ENCODE results near the gene CCDC180.
"Not testable (repeated sequence)": the region's sequence is repeated elsewhere in the genome, so short reads cannot be mapped to it uniquely, and the experiment has no call there.

Gene CCDC180

GRCh38 chr9:97316904-97317303 lies 9.4 kb downstream of the CCDC180 start:
- Mint-ChIP-seq H3K27ac (no peak overlapping the region), H3K27me3 (ENCODE audit: low read depth) (no peaks in the 10 kb centered on the region), H3K4me1 (ENCODE audit: low read depth) (peaks cover 5% of the 10 kb centered on the region), H3K4me3 (no peak overlapping the region), H3K36me3 (ENCODE audit: low read depth) (no peaks in the 10 kb centered on the region), H3K9me3 (no peaks in the 10 kb centered on the region)
- no peak for DNase-seq (ENCODE audit: low spot score)

- Mint-ChIP-seq H3K9me3 (no peaks in the 10 kb centered on the region), H3K27me3 (ENCODE audit: low read depth) (no peaks in the 10 kb centered on the region), H3K36me3 (ENCODE audit: low read depth) (peaks cover 2% of the 10 kb centered on the region), H3K4me3 (no peak overlapping the region), H3K4me1 (ENCODE audit: low read depth) (peaks cover 5% of the 10 kb centered on the region), H3K27ac (no peak overlapping the region)
- no peak for DNase-seq (ENCODE audit: low spot score)
These were observed 11.0 kb downstream of the CCDC180 start for GRCh38 chr9:97318433-97318832.

GRCh38 chr9:97319395-97319794 lies 11.9 kb downstream of the CCDC180 start:
- Mint-ChIP-seq H3K4me3 (no peak overlapping the region), H3K27me3 (ENCODE audit: low read depth) (no peaks in the 10 kb centered on the region), H3K9me3 (no peaks in the 10 kb centered on the region), H3K27ac (no peak overlapping the region), H3K4me1 (ENCODE audit: low read depth) (peaks cover 5% of the 10 kb centered on the region), H3K36me3 (ENCODE audit: low read depth) (peaks cover 2% of the 10 kb centered on the region)
- DNase-seq (ENCODE audit: low spot score) = no peak

- Mint-ChIP-seq H3K4me3 (no peak overlapping the region), H3K27me3 (ENCODE audit: low read depth) (no peaks in the 10 kb centered on the region), H3K36me3 (ENCODE audit: low read depth) (peaks cover 2% of the 10 kb centered on the region), H3K4me1 (ENCODE audit: low read depth) (peaks cover 5% of the 10 kb centered on the region), H3K27ac (no peak overlapping the region), H3K9me3 (no peaks in the 10 kb centered on the region)
- no peak for DNase-seq (ENCODE audit: low spot score)
These were observed 12.7 kb downstream of the CCDC180 start for GRCh38 chr9:97320080-97320642.

- no peak overlapping the region for H3K4me3 Mint-ChIP-seq
- no peaks in the 10 kb centered on the region for H3K27me3 Mint-ChIP-seq (ENCODE audit: low read depth)
- H3K4me1 Mint-ChIP-seq (ENCODE audit: low read depth) = peaks cover 5% of the 10 kb centered on the region
- no peak for DNase-seq (ENCODE audit: low spot score)
- peaks cover 2% of the 10 kb centered on the region for H3K36me3 Mint-ChIP-seq (ENCODE audit: low read depth)
- H3K9me3 Mint-ChIP-seq = no peaks in the 10 kb centered on the region
- H3K27ac Mint-ChIP-seq = no peak overlapping the region
These were observed 13.8 kb downstream of the CCDC180 start for GRCh38 chr9:97321251-97321650.

- Mint-ChIP-seq H3K36me3 (ENCODE audit: low read depth) (peaks cover 2% of the 10 kb centered on the region), H3K9me3 (no peaks in the 10 kb centered on the region), H3K27me3 (ENCODE audit: low read depth) (no peaks in the 10 kb centered on the region), H3K4me1 (ENCODE audit: low read depth) (peaks cover 5% of the 10 kb centered on the region), H3K27ac (no peak overlapping the region), H3K4me3 (no peak overlapping the region)
- DNase-seq (ENCODE audit: low spot score) = no peak
These were observed 14.2 kb downstream of the CCDC180 start for GRCh38 chr9:97321691-97322090.

GRCh38 chr9:97322105-97322504 lies 14.6 kb downstream of the CCDC180 start:
- Mint-ChIP-seq H3K4me1 (ENCODE audit: low read depth) (peaks cover 5% of the 10 kb centered on the region), H3K36me3 (ENCODE audit: low read depth) (peaks cover 2% of the 10 kb centered on the region), H3K9me3 (no peaks in the 10 kb centered on the region), H3K27me3 (ENCODE audit: low read depth) (no peaks in the 10 kb centered on the region), H3K4me3 (no peak overlapping the region), H3K27ac (no peak overlapping the region)
- DNase-seq (ENCODE audit: low spot score) = no peak

- no peak overlapping the region for H3K27ac Mint-ChIP-seq
These were observed 17.5 kb downstream of the CCDC180 start for GRCh38 chr9:97324954-97325353.

GRCh38 chr9:97327562-97327961 lies 20.1 kb downstream of the CCDC180 start:
- peaks cover 2% of the 10 kb centered on the region for H3K4me1 Mint-ChIP-seq (ENCODE audit: low read depth)
- no peak for DNase-seq (ENCODE audit: low spot score)
- H3K27ac Mint-ChIP-seq = no peak overlapping the region
- H3K36me3 Mint-ChIP-seq (ENCODE audit: low read depth) = peaks cover 2% of the 10 kb centered on the region
- no peaks in the 10 kb centered on the region for H3K9me3 Mint-ChIP-seq
- H3K27me3 Mint-ChIP-seq (ENCODE audit: low read depth) = no peaks in the 10 kb centered on the region
- H3K4me3 Mint-ChIP-seq = no peak overlapping the region

More at GRCh38 chr9:97324954-97325353, 17.5 kb downstream of the CCDC180 start:
- Mint-ChIP-seq H3K36me3 (ENCODE audit: low read depth) (peaks cover 2% of the 10 kb centered on the region), H3K9me3 (no peaks in the 10 kb centered on the region), H3K4me3 (no peak overlapping the region), H3K4me1 (ENCODE audit: low read depth) (no peaks in the 10 kb centered on the region), H3K27me3 (ENCODE audit: low read depth) (no peaks in the 10 kb centered on the region)
- no peak for DNase-seq (ENCODE audit: low spot score)

- Mint-ChIP-seq H3K36me3 (ENCODE audit: low read depth) (peaks cover 5% of the 10 kb centered on the region), H3K27ac (no peak overlapping the region), H3K4me1 (ENCODE audit: low read depth) (peaks cover 2% of the 10 kb centered on the region), H3K4me3 (no peak overlapping the region), H3K9me3 (peaks cover 6% of the 10 kb centered on the region), H3K27me3 (ENCODE audit: low read depth) (no peaks in the 10 kb centered on the region)
- no peak for DNase-seq (ENCODE audit: low spot score)
These were observed 25.5 kb downstream of the CCDC180 start for GRCh38 chr9:97332993-97333392.

- not testable (repeated sequence) for H3K27me3 Mint-ChIP-seq (ENCODE audit: low read depth); H3K36me3 Mint-ChIP-seq (ENCODE audit: low read depth); H3K4me1 Mint-ChIP-seq (ENCODE audit: low read depth); H3K4me3 Mint-ChIP-seq; DNase-seq (ENCODE audit: low spot score); H3K27ac Mint-ChIP-seq
- peaks cover 10% of the 10 kb centered on the region for H3K9me3 Mint-ChIP-seq
These were observed 28.2 kb downstream of the CCDC180 start for GRCh38 chr9:97335622-97336021.

GRCh38 chr9:97348871-97349270 lies 41.4 kb downstream of the CCDC180 start:
- Mint-ChIP-seq H3K27ac (no peak overlapping the region), H3K27me3 (ENCODE audit: low read depth) (no peaks in the 10 kb centered on the region), H3K4me1 (ENCODE audit: low read depth) (no peaks in the 10 kb centered on the region), H3K4me3 (no peak overlapping the region), H3K36me3 (ENCODE audit: low read depth) (no peaks in the 10 kb centered on the region), H3K9me3 (no peaks in the 10 kb centered on the region)
- DNase-seq (ENCODE audit: low spot score) = no peak

- H3K4me1 Mint-ChIP-seq (ENCODE audit: low read depth) = no peaks in the 10 kb centered on the region
- H3K27me3 Mint-ChIP-seq (ENCODE audit: low read depth) = no peaks in the 10 kb centered on the region
These were observed 41.9 kb downstream of the CCDC180 start for GRCh38 chr9:97349400-97349799.

GRCh38 chr9:97354637-97355036 lies 47.2 kb downstream of the CCDC180 start:
- no peaks in the 10 kb centered on the region for H3K27me3 Mint-ChIP-seq (ENCODE audit: low read depth)
- no peak overlapping the region for H3K4me3 Mint-ChIP-seq
- no peak for DNase-seq (ENCODE audit: low spot score)
- no peak overlapping the region for H3K27ac Mint-ChIP-seq
- H3K9me3 Mint-ChIP-seq = no peaks in the 10 kb centered on the region
- H3K4me1 Mint-ChIP-seq (ENCODE audit: low read depth) = no peaks in the 10 kb centered on the region
- H3K36me3 Mint-ChIP-seq (ENCODE audit: low read depth) = no peaks in the 10 kb centered on the region

More at GRCh38 chr9:97349400-97349799, 41.9 kb downstream of the CCDC180 start:
- DNase-seq (ENCODE audit: low spot score) = no peak
- Mint-ChIP-seq H3K36me3 (ENCODE audit: low read depth) (no peaks in the 10 kb centered on the region), H3K27ac (no peak overlapping the region), H3K9me3 (no peaks in the 10 kb centered on the region), H3K4me3 (no peak overlapping the region)

GRCh38 chr9:97357056-97357455 lies 49.6 kb downstream of the CCDC180 start:
- Mint-ChIP-seq H3K36me3 (ENCODE audit: low read depth) (no peaks in the 10 kb centered on the region), H3K4me3 (no peak overlapping the region), H3K27me3 (ENCODE audit: low read depth) (no peaks in the 10 kb centered on the region), H3K27ac (no peak overlapping the region), H3K4me1 (ENCODE audit: low read depth) (no peaks in the 10 kb centered on the region), H3K9me3 (no peaks in the 10 kb centered on the region)
- DNase-seq (ENCODE audit: low spot score) = no peak
